GM19193 (cell line): ENCODE measurements around the gene SMAD3.

Experiments used
- POLR2A ChIP-seq: IDR thresholded peaks from 4 replicates; pipeline ENCODE4 v1.6.1; 2011; ENCODE audit not compliant: insufficient read depth, insufficient read length; ENCODE audit errors: extremely low read depth

Gene SMAD3

GRCh38 chr15:67164811-67165253, 99.4 kb downstream of the SMAD3 start:
- TF ChIP-seq POLR2A, result no peak

GRCh38 chr15:67165254-67166253, 100.2 kb downstream of the SMAD3 start:
- no peak for TF ChIP-seq POLR2A

- no peak for TF ChIP-seq POLR2A
Observed at GRCh38 chr15:67166280-67167009, 101.0 kb downstream of the SMAD3 start.

GRCh38 chr15:67167091-67167490, 101.7 kb downstream of the SMAD3 start:
- TF ChIP-seq POLR2A, result no peak

GRCh38 chr15:67168694-67169093, 103.3 kb downstream of the SMAD3 start:
- no peak for TF ChIP-seq POLR2A

GRCh38 chr15:67170143-67170925, 104.9 kb downstream of the SMAD3 start:
- TF ChIP-seq POLR2A, result no peak

GRCh38 chr15:67171471-67171870, 106.1 kb downstream of the SMAD3 start:
- no peak for TF ChIP-seq POLR2A

- TF ChIP-seq POLR2A, result no peak
Observed at GRCh38 chr15:67172172-67172571, 106.8 kb downstream of the SMAD3 start.

GRCh38 chr15:67173005-67173404, 107.6 kb downstream of the SMAD3 start:
- TF ChIP-seq POLR2A, result no peak

- no peak for TF ChIP-seq POLR2A
Observed at GRCh38 chr15:67173786-67174185, 108.4 kb downstream of the SMAD3 start.

- no peak for TF ChIP-seq POLR2A
Observed at GRCh38 chr15:67174446-67174845, 109.0 kb downstream of the SMAD3 start.

GRCh38 chr15:67174864-67175573, 109.6 kb downstream of the SMAD3 start:
- no peak for TF ChIP-seq POLR2A

GRCh38 chr15:67175643-67176071, 110.3 kb downstream of the SMAD3 start:
- no peak for TF ChIP-seq POLR2A
